ENCODE data around the gene DNAI1.

The DNAI1 gene

GRCh38 chr9:34431667-34432066, 26.9 kb upstream of the DNAI1 start:
- TF ChIP-seq, protein P1, sequence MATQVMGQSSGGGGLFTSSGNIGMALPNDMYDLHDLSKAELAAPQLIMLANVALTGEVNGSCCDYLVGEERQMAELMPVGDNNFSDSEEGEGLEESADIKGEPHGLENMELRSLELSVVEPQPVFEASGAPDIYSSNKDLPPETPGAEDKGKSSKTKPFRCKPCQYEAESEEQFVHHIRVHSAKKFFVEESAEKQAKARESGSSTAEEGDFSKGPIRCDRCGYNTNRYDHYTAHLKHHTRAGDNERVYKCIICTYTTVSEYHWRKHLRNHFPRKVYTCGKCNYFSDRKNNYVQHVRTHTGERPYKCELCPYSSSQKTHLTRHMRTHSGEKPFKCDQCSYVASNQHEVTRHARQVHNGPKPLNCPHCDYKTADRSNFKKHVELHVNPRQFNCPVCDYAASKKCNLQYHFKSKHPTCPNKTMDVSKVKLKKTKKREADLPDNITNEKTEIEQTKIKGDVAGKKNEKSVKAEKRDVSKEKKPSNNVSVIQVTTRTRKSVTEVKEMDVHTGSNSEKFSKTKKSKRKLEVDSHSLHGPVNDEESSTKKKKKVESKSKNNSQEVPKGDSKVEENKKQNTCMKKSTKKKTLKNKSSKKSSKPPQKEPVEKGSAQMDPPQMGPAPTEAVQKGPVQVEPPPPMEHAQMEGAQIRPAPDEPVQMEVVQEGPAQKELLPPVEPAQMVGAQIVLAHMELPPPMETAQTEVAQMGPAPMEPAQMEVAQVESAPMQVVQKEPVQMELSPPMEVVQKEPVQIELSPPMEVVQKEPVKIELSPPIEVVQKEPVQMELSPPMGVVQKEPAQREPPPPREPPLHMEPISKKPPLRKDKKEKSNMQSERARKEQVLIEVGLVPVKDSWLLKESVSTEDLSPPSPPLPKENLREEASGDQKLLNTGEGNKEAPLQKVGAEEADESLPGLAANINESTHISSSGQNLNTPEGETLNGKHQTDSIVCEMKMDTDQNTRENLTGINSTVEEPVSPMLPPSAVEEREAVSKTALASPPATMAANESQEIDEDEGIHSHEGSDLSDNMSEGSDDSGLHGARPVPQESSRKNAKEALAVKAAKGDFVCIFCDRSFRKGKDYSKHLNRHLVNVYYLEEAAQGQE (IDR thresholded peaks at IDR 0.05; ENCODE audit: insufficient read depth in 1 of 2, low read depth in 2 of 2, low read length in 2 of 2): no peak
- no peak for TF ChIP-seq POLR2AphosphoS5 (IDR thresholded peaks at IDR 0.05; ENCODE audit: low read depth, low read length)

DNA sequence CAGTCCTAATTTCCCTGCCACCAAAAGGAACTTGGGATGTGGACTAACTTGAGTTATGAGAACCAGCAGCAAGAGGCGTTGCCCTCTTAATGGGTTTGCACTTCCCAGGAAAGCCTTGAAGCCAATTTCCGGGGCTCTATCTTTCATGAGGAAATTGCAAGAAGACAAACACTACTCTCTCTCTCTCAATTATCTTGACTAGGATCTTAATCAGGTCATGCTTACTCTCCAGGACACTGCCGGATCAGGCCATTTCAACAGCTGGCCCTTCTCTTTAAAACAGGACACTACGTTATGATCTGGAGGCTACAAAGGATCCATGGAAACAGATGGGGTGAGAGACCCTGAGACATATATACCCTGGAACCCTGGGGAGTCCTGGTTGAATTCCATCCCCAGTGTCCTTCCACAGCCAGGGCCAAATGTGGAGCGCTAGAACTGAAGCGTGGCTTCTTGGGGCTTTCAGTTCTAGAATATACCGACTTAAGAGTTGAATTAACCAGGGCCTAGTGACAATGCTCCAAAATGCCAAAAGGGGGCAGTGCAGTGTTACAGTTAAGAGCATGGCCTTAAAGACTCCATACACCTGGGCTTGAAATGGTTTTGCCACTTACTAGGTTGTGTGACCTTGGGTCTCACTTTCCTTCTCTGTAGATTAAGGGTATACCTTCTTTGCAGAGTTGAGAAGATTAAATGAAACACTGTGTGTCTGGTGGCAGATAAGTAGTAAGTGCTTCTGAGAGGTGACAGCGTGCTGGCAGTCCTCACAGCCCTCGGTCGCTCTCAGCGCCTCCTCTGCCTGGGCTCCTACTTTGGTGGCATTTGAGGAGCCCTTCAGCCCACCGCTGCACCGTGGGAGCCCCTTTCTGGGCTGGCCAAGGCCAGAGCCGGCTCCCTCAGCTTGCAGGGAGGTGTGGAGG, 21.3 kb upstream of the DNAI1 start:
- TF ChIP-seq SIN3A (IDR thresholded peaks at IDR 0.05; ENCODE audit: borderline replicate concordance, insufficient read depth, low read length) (no peak), FOXP2 (optimal IDR thresholded peaks at IDR 0.05; ENCODE audit: borderline replicate concordance, extremely low read depth, extremely low read length, insufficient read depth) (no peak), TAF1 (IDR thresholded peaks at IDR 0.05; ENCODE audit: borderline replicate concordance, insufficient read depth, low read length) (no peak), POLR2AphosphoS5 (IDR thresholded peaks at IDR 0.05; ENCODE audit: low read depth, low read length) (no peak)
- TF ChIP-seq, protein P1 (IDR thresholded peaks at IDR 0.05; ENCODE audit: insufficient read depth in 1 of 2, low read depth in 2 of 2, low read length in 2 of 2): peak in 1 of 2 experiments; percentile 54; a peak in 1 of 4 replicates

DNA sequence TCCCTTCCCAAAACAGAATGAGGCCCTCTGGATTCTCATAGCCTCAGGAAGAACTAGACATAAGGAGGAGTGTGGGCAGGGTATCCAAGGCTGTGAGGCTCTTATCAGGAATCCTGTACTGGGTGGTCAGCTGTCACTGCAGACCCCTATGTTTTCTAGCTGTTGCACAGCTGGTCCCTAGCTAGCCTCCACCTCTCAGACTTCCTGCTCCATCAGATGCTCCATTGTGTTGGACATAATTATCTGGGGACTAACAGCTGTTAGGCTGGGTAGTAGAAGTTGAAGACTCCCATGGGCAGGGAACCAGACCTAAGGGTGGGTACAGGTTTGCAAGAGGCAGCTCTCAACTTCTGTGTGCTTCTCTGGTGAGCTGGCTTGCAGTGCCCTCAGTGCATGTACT, 18.6 kb upstream of the DNAI1 start:
- TF ChIP-seq TAF1 (IDR thresholded peaks at IDR 0.05; ENCODE audit: borderline replicate concordance, insufficient read depth, low read length) (no peak), SIN3A (IDR thresholded peaks at IDR 0.05; ENCODE audit: borderline replicate concordance, insufficient read depth, low read length) (no peak), FOXP2 (optimal IDR thresholded peaks at IDR 0.05; ENCODE audit: borderline replicate concordance, extremely low read depth, extremely low read length, insufficient read depth) (no peak), POLR2AphosphoS5 (IDR thresholded peaks at IDR 0.05; ENCODE audit: low read depth, low read length) (no peak)
- TF ChIP-seq, protein P1 (IDR thresholded peaks at IDR 0.05; ENCODE audit: insufficient read depth in 1 of 2, low read depth in 2 of 2, low read length in 2 of 2): no peak

GRCh38 chr9:34442770-34443169, 15.8 kb upstream of the DNAI1 start:
- TF ChIP-seq, protein P1 (IDR thresholded peaks at IDR 0.05; ENCODE audit: insufficient read depth in 1 of 2, low read depth in 2 of 2, low read length in 2 of 2): no peak
- no peak for TF ChIP-seq POLR2AphosphoS5 (IDR thresholded peaks at IDR 0.05; ENCODE audit: low read depth, low read length)
- TF ChIP-seq FOXP2 (optimal IDR thresholded peaks at IDR 0.05; ENCODE audit: borderline replicate concordance, extremely low read depth, extremely low read length, insufficient read depth): no peak
- TF ChIP-seq TAF1 (IDR thresholded peaks at IDR 0.05; ENCODE audit: borderline replicate concordance, insufficient read depth, low read length): no peak
- TF ChIP-seq SIN3A (IDR thresholded peaks at IDR 0.05; ENCODE audit: borderline replicate concordance, insufficient read depth, low read length): no peak

Measured in PFSK-1 (cell line).